ENCODE measurements around the gene C2CD4A. TPM values are rescaled to one million over a fixed set of nuclear protein-coding genes. Genes with fewer than 3 reads are reported as not detected.

The C2CD4A gene
- total and polyA plus RNA-seq, 10 donors, result 0.04 to 0.08 (median 0.06) TPM; not detected in 7

- TF ChIP-seq POLR2A (IDR thresholded peaks at IDR 0.05), result no peak
- no peak for TF ChIP-seq CTCF (IDR thresholded peaks at IDR 0.05 in 8 of 11, conservative IDR thresholded peaks at IDR 0.05 in 3 of 11)
- TF ChIP-seq POLR2AphosphoS5 (IDR thresholded peaks at IDR 0.05), result peak in 1 of 3 donors; percentile 38
- no peaks in the 10 kb centered on the region for H3K27me3 ChIP-seq (replicated peaks in 1 of 7)
- peak overlapping the region in 7 of 8 donors; percentile 37 to 72 (median 65) for H3K27ac ChIP-seq
- H3K4me1 ChIP-seq, result peaks cover 4 to 28% (median 15%) of the 10 kb centered on the region in 6 donors
- DNase-seq, result no peak
- no peaks in the 10 kb centered on the region for H3K36me3 ChIP-seq
- peak overlapping the region in 2 of 8 donors; percentile 26 to 44 for H3K4me3 ChIP-seq
- no peaks in the 10 kb centered on the region for H3K9me3 ChIP-seq
- 22 to 36% (median 28%) methylated on average over 7 of the region's 7 CpGs for WGBS, 5 donors
- intact Hi-C loops (cut with DNase I; ENCODE audit: low total_unique reads), result no loop called here
Measured at GRCh38 chr15:62119227-62119864, 52.6 kb downstream of the C2CD4A start.

- H3K36me3 ChIP-seq, result no peaks in the 10 kb centered on the region
- no peaks in the 10 kb centered on the region for H3K9me3 ChIP-seq
- H3K4me1 ChIP-seq, result peaks cover 4 to 33% (median 20%) of the 10 kb centered on the region in 6 donors
- intact Hi-C loops (cut with DNase I; ENCODE audit: low total_unique reads), result loop anchor here (10.0 kb wide), 1 partner anchor 65 kb away; no protein-coding TSS in a partner anchor
- DNase-seq, result no peak
- 83 to 95% (median 94%) methylated on average over 3 of the region's 3 CpGs for WGBS, 5 donors
- H3K4me3 ChIP-seq, result no peak overlapping the region
- no peak for TF ChIP-seq CTCF (IDR thresholded peaks at IDR 0.05 in 8 of 11, conservative IDR thresholded peaks at IDR 0.05 in 3 of 11)
- no peak for TF ChIP-seq POLR2A (IDR thresholded peaks at IDR 0.05)
- TF ChIP-seq POLR2AphosphoS5 (IDR thresholded peaks at IDR 0.05), result no peak
- H3K27me3 ChIP-seq (replicated peaks in 1 of 7), result no peaks in the 10 kb centered on the region
- peak overlapping the region in 7 of 8 donors; percentile 37 to 72 (median 65) for H3K27ac ChIP-seq
Measured at GRCh38 chr15:62119874-62120273, 53.1 kb downstream of the C2CD4A start.

Other genes with a start within 250 kb of the C2CD4A start
- gene VPS13C, start 6.5 kb upstream of the C2CD4A start, total RNA-seq, result 100 to 1,000 TPM; 128 to 194 (median 161) TPM
- gene VPS13C, start 6.5 kb upstream of the C2CD4A start, polyA plus RNA-seq, result 10 to 100 TPM; 32.9 to 49.5 (median 34.7) TPM
- 1 to 10 TPM in 2 of 7 donors, under 1 TPM in 3, not detected in 2; 0.30 to 2.3 (median 0.89) TPM for gene C2CD4B, start 98.3 kb downstream of the C2CD4A start, total RNA-seq
- 1 to 10 TPM in 1 of 3 donors, under 1 TPM in 2; 0.26 to 1.1 (median 0.33) TPM for gene C2CD4B, start 98.3 kb downstream of the C2CD4A start, polyA plus RNA-seq